Measurements from ENCODE around the gene STK24.

The STK24 gene

GRCh38 chr13:98467263-98467985 is 109.5 kb downstream of the STK24 start:
- no peak for DNase-seq

- peak; percentile 63 for DNase-seq
Observed at GRCh38 chr13:98466634-98467236, 110.2 kb downstream of the STK24 start.

GRCh38 chr13:98462946-98463345 is 114.0 kb downstream of the STK24 start:
- no peak for DNase-seq

- DNase-seq, result no peak
Observed at GRCh38 chr13:98462241-98462882, 114.5 kb downstream of the STK24 start.

GRCh38 chr13:98461486-98462240 is 115.2 kb downstream of the STK24 start:
- DNase-seq, result no peak

GRCh38 chr13:98460516-98460915 is 116.4 kb downstream of the STK24 start:
- no peak for DNase-seq

GRCh38 chr13:98459721-98460370 is 117.1 kb downstream of the STK24 start:
- DNase-seq, result no peak

GRCh38 chr13:98459171-98459681 is 117.7 kb downstream of the STK24 start:
- DNase-seq, result no peak

- no peak for DNase-seq
Observed at GRCh38 chr13:98458431-98458830, 118.5 kb downstream of the STK24 start.

- DNase-seq, result no peak
Observed at GRCh38 chr13:98457053-98457452, 119.9 kb downstream of the STK24 start.

- DNase-seq, result no peak
Observed at GRCh38 chr13:98456413-98456845, 120.5 kb downstream of the STK24 start.

- DNase-seq, result peak; percentile 84
Observed at GRCh38 chr13:98454389-98454881, 122.5 kb downstream of the STK24 start.

- no peak for DNase-seq
Observed at GRCh38 chr13:98452851-98453843, 123.8 kb downstream of the STK24 start.

- no peak for DNase-seq
Observed at GRCh38 chr13:98451676-98452470, 125.0 kb downstream of the STK24 start.

GRCh38 chr13:98450539-98451111 is 126.3 kb downstream of the STK24 start:
- DNase-seq, result no peak

GRCh38 chr13:98450026-98450425 is 126.9 kb downstream of the STK24 start:
- DNase-seq, result no peak

- DNase-seq, result no peak
Observed at GRCh38 chr13:98449273-98449672, 127.6 kb downstream of the STK24 start.

GRCh38 chr13:98448642-98448928 is 128.3 kb downstream of the STK24 start:
- DNase-seq, result no peak

GRCh38 chr13:98447881-98448641 is 128.8 kb downstream of the STK24 start:
- DNase-seq, result no peak

All from NCI-H226 (cell line).